Fibroblast of villous mesenchyme (primary cell): ENCODE data around the gene TLR4. TPM values are rescaled to one million over a fixed set of nuclear protein-coding genes. Genes with fewer than 3 reads are reported as not detected.
A peak's percentile ranks its signal among the peaks of the same experiment; 100 is the strongest.

ENCODE experiments used
- DNase-seq: peaks from one replicate; pipeline ENCODE4 v3.0.0-alpha.2; 2010; ENCODE audit warnings: low read depth
- H3K4me3 ChIP-seq: 2 replicates; pipeline ENCODE4 v1.5.1; 2011; ENCODE audit warnings: low read depth, mild to moderate bottlenecking, low read length
- CTCF ChIP-seq: IDR thresholded peaks from 2 replicates; pipeline ENCODE4 v1.5.1; 2012; ENCODE audit warnings: low read depth, mild to moderate bottlenecking, low read length; ENCODE audit not compliant: insufficient read depth
- total RNA-seq: library from RNA; depleted of rRNA; stranded (reverse); fragments of >200 nt; gene quantifications from 2 replicates; pipeline ENCODE4 v1.2.3, GENCODE V29; 2012

The TLR4 gene
- total RNA-seq, 1 donor = 18.1 TPM

DNA sequence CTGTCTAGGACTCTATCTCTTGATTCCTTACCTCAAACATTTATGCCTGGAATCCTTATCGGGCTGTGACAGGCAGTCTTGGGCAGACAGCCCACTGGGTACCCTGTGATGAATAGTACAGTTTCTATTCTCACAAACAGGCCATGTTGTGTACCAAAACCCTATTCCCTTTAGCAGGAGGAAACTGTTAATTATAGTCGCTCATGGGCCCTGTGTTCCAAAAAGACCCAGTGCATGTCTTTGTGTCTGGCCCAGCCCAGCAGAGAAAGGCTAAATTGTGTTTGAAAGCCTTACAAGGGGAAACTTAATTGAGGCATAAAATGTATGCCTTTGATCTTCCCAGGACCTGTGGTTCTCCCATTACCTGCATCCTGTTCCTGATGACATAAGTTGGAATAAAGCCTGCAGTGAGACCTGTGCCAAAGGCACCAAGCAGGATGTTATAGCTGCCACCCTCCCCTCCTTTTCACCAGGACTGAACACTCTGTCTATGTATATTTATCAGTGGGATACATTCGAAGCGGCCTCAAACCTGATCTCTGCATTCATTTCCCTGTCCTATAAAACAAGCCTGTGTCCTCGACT, 43.3 kb downstream of the TLR4 start:
- no peak overlapping the region for H3K4me3 ChIP-seq
- TF ChIP-seq CTCF = no peak
- no peak for DNase-seq

DNA sequence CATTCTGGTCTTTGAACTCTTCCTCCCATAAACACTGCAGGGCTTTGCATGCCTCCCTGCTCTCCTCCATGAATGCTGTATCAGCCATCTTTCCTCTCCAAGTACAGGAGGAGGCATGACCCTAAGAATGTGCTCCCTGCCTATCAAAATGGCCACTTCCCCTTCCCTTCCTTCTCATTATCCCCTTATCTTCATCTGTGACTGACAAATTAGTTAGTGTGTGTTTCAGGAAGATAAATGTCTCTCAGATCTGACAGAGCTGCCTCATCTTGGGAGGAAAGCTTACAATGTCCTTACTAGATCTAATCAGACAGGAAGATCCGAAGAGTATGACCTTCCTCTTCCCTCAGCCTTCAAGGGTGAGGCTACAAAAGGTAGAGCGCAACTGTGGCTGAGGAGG, 46.2 kb downstream of the TLR4 start:
- no peak for TF ChIP-seq CTCF
- DNase-seq = no peak
- H3K4me3 ChIP-seq = no peak overlapping the region

- TF ChIP-seq CTCF = no peak
- DNase-seq = no peak
- no peak overlapping the region for H3K4me3 ChIP-seq
Measured at GRCh38 chr9:117752894-117753293, 48.7 kb downstream of the TLR4 start.

- TF ChIP-seq CTCF = no peak
- DNase-seq = no peak
- H3K4me3 ChIP-seq = no peak overlapping the region
Measured at GRCh38 chr9:117757561-117758190, 53.5 kb downstream of the TLR4 start.

DNA sequence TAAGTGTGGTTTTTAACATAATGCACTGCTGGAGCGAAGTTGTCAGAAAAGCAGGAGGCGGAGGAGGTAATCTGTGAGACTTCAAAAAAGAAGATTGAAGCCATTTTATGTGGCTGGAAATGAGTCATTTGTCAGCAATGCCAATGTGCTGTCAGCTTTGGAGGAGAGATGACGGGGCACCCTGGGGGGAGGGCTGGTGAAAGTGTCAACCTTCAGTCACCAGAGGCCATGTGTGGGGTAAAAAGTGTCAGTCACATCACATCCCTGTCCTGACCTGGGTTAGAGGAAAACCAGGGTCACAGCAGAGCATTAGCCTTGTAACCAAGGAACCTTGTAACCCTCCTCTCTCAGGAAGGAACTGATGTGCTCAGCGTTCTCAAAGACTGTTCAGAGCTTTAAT, 59.1 kb downstream of the TLR4 start:
- no peak for TF ChIP-seq CTCF
- H3K4me3 ChIP-seq = no peak overlapping the region
- peak; percentile 34 for DNase-seq

GRCh38 chr9:117768750-117769395, 64.7 kb downstream of the TLR4 start:
- no peak for DNase-seq
- no peak for TF ChIP-seq CTCF

DNA sequence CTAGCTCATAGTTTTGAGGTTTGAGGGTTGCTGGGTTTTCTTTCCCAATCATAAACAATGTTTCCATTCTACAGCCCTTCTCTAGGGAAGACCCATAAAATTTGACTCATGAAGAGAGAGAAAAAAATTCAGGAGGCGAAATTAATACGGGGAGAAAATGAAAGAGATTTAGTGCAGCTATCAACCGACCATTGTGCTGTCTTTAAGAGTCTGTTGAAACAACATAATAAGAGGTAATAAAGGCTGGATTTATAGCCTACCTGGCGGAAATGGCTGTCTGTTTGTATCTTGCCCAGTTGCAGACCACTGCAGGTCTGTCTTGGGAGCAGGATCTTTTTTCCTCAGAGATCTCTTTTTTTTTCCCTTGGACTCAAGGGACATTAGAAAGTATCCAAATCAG, 66.9 kb downstream of the TLR4 start:
- TF ChIP-seq CTCF = no peak
- DNase-seq = peak; percentile 7
- no peak overlapping the region for H3K4me3 ChIP-seq

More at GRCh38 chr9:117768750-117769395, 64.7 kb downstream of the TLR4 start:
- no peak overlapping the region for H3K4me3 ChIP-seq
